K562 (cell line): ENCODE data around the gene IL11. TPM values are rescaled to one million over a fixed set of nuclear protein-coding genes. Genes with fewer than 3 reads are reported as not detected.

Experiments used
- ATAC-seq: fragments of 200-7000 bp; cut with Tn5 transposase; 3 replicates; pipeline ENCODE4 v1.9.1; 2020; ENCODE audit warnings: moderate library complexity
- BruUV-seq: library from RNA; stranded (reverse); fragments of 400-500 nt; replicated peaks from 2 replicates; lab custom pipeline; 2021; lab: Mats Ljungman, UMichigan
- CTCF ChIA-PET: fragments of 300-600 bp; formaldehyde crosslinking; extraction: SDS; loops from one replicate; lab custom pipeline; 2021; ENCODE audit warnings: low intra/inter-chr PET ratio; lab: Yijun Ruan, JAX
- POLR2A ChIA-PET: fragments of 300-600, 350-650 bp; sonication (Branson Sonifier 250); formaldehyde crosslinking; extraction: SDS; loops from one replicate; lab custom pipeline; 2021; ENCODE audit warnings: antibody characterized with exemption, inconsistent platforms; lab: Yijun Ruan, JAX
- DNase-seq, 4 experiments: peaks; one replicate each; pipeline versions ENCODE4 v3.0.0 to v3.0.0-alpha.2; 2011 to 2018; ENCODE audit warnings: low spot score in 3 of 4, mixed read lengths in 3 of 4; ENCODE audit errors: extremely low read depth in 1 of 4
- FAIRE-seq: peaks from 2 replicates; lab custom pipeline; 2011; peaks lifted over from hg19 to GRCh38; lab: Jason Lieb, UNC
- H2AFZ ChIP-seq: 2 replicates; pipeline ENCODE4 v1.6.0; 2011; ENCODE audit warnings: low read depth, low read length, control low read depth, inconsistent platforms
- H3K27ac ChIP-seq: fragments of 200-600 bp; 3 replicates; pipeline ENCODE4 v1.8.0; 2011; ENCODE audit warnings: low read depth, mild to moderate bottlenecking, control low read depth, inconsistent platforms, low read length, moderate library complexity, mixed read lengths; ENCODE audit errors: extremely low read depth
- H3K27me3 ChIP-seq, 2 experiments: fragments of 300-600 bp in 1 of 2; 2 replicates in 1 of 2; 3 replicates in 1 of 2; pipeline versions ENCODE4 v1.6.0 to v1.8.0; 2011; ENCODE audit warnings: inconsistent platforms in 2 of 2, low read length in 2 of 2, mild to moderate bottlenecking in 1 of 2, mixed read lengths in 1 of 2, moderate library complexity in 1 of 2; ENCODE audit not compliant: control insufficient read depth in 2 of 2, insufficient read depth in 2 of 2
- H3K36me3 ChIP-seq: fragments of 300-600 bp; 3 replicates; pipeline ENCODE4 v1.8.0; 2011; ENCODE audit warnings: mild to moderate bottlenecking, low read length, inconsistent platforms; ENCODE audit not compliant: control insufficient read depth, insufficient read depth
- H3K4me1 ChIP-seq, 2 experiments: fragments of 200-600 bp in 1 of 2; replicated peaks in 1 of 2; 2 replicates in 1 of 2; 3 replicates in 1 of 2; pipeline versions ENCODE4 v1.5.1 to v1.8.0; 2011; ENCODE audit warnings: inconsistent platforms in 2 of 2, low read length in 2 of 2, mild to moderate bottlenecking in 1 of 2, mixed read lengths in 1 of 2, moderate library complexity in 1 of 2; ENCODE audit not compliant: control insufficient read depth in 2 of 2, insufficient read depth in 2 of 2
- H3K4me2 ChIP-seq: 2 replicates; pipeline ENCODE4 v1.6.1; 2011; ENCODE audit warnings: low read length, control low read depth, inconsistent platforms, mixed read lengths; ENCODE audit not compliant: insufficient read depth
- H3K4me3 ChIP-seq: fragments of 200-600 bp; sonication (generic), shearing (Covaris generic); 2 replicates; pipeline ENCODE4 v1.5.1; 2016; ENCODE audit warnings: control low read depth, inconsistent platforms
- H3K79me2 ChIP-seq: fragments of 200-600 bp; 3 replicates; pipeline ENCODE4 v1.8.0; 2011; ENCODE audit warnings: low read length, inconsistent platforms; ENCODE audit not compliant: control insufficient read depth, insufficient read depth
- H3K9ac ChIP-seq, 2 experiments: 2 replicates each; pipeline versions ENCODE4 v1.6.0 to v1.6.1; 2011; ENCODE audit warnings: low read depth in 2 of 2, low read length in 2 of 2, control low read depth in 1 of 2, inconsistent platforms in 1 of 2, mild to moderate bottlenecking in 1 of 2, mixed read lengths in 1 of 2; ENCODE audit not compliant: insufficient read depth in 1 of 2
- H3K9me1 ChIP-seq: one replicate; pipeline ENCODE4 v1.6.0; 2011; ENCODE audit warnings: inconsistent platforms, mild to moderate bottlenecking, low read length, moderate library complexity; ENCODE audit not compliant: control insufficient read depth, insufficient read depth
- H3K9me3 ChIP-seq: replicated peaks from 2 replicates; pipeline ENCODE4 v1.5.1; 2011; ENCODE audit warnings: low read depth, low read length, inconsistent platforms; ENCODE audit not compliant: control insufficient read depth, insufficient read depth
- H4K20me1 ChIP-seq: replicated peaks from 2 replicates; pipeline ENCODE4 v1.6.1; 2011; ENCODE audit warnings: low read length, inconsistent platforms, mixed read lengths; ENCODE audit not compliant: control insufficient read depth, insufficient read depth
- CHAMP1 ChIP-seq: fragments of 450-650 bp; IDR thresholded peaks from 2 replicates; pipeline ENCODE4 v1.6.1; 2016; ENCODE audit warnings: mild to moderate bottlenecking
- THAP7 ChIP-seq: fragments of 250-450 bp; sonication (Bioruptor Pico); IDR thresholded peaks from 2 replicates; pipeline ENCODE4 v1.5.0; 2021
- ZFP91 ChIP-seq: sonication (generic); formaldehyde crosslinking; IDR thresholded peaks from 2 replicates; pipeline ENCODE4 v1.8.0; 2022; ENCODE audit warnings: mild to moderate bottlenecking, missing genetic modification reagents
- ZNF263 ChIP-seq: sonication (generic); formaldehyde crosslinking; IDR thresholded peaks from 2 replicates; pipeline ENCODE4 v1.8.0; 2022; ENCODE audit warnings: mild to moderate bottlenecking, missing genetic modification reagents, borderline replicate concordance
- WGBS: fragments of 100-300 bp; shearing (Covaris generic); methylation state at CpG from one replicate; pipeline ENCODE4 v1.1.6; 2016; ENCODE audit warnings: low coverage, mixed read lengths; ENCODE audit not compliant: insufficient coverage; ENCODE audit errors: missing lambda C conversion rate; 5-methylcytosine and 5-hydroxymethylcytosine counted together
- in situ Hi-C: fragments of 300-500 bp; cut with MboI; formaldehyde crosslinking; loops from 4 replicates; pipeline ENCODE4 v1.15.0; 2018; ENCODE audit warnings: inconsistent platforms, mixed read lengths
- intact Hi-C: fragments of 100-400 bp; cut with micrococcal nuclease; formaldehyde crosslinking; loops from 2 replicates; pipeline ENCODE4 v1.14.2; 2022
- polyA plus RNA-seq, 8 experiments: library from polyadenylated mRNA; depleted of rRNA in 4 of 8; stranded (reverse) in 5 of 8; unstranded in 3 of 8; fragments of >200 nt; fragmentation: Nextera tagmentation in 2 of 8; fragmentation: Illumina TruSeq in 1 of 8; extraction: Ambion mirVana in 2 of 8; extraction: Trizol in 1 of 8; gene quantifications; 2 replicates each; pipeline versions ENCODE4 v1.2.1 to v1.2.3, GENCODE V29; 2011 to 2014; ENCODE audit warnings: inconsistent platforms in 1 of 8, missing spikeins in 1 of 8
- total RNA-seq, 7 experiments: library from RNA; depleted of rRNA in 6 of 7; stranded (reverse); fragments of >200 nt in 6 of 7; fragmentation: Illumina TruSeq in 2 of 7; extraction: Trizol in 2 of 7; gene quantifications; 2 replicates each; pipeline versions ENCODE4 v1.2.1 to v1.2.3, GENCODE V29; 2011 to 2021; ENCODE audit warnings: low replicate concordance in 1 of 7

IL11 gene
- total and polyA plus RNA-seq, 9 of the 15 experiments (the other 6 are each of a cell fraction or from before 2014, with no cell fraction given), result 0.04 to 0.42 (median 0.06) TPM; not detected in 6

- WGBS, result 46% methylated on average over 8 of the region's 12 CpGs
- no peak overlapping the region for H3K27ac ChIP-seq
- H3K4me2 ChIP-seq, result no peak overlapping the region
- ATAC-seq, result no peak
- H3K9me1 ChIP-seq, result no peaks in the 10 kb centered on the region
- in situ Hi-C loops, result no loop called here
- H3K79me2 ChIP-seq, result no peaks in the 10 kb centered on the region
- FAIRE-seq, result no peak
- CTCF ChIA-PET, result no interaction called here
- no peaks in the 10 kb centered on the region for H3K36me3 ChIP-seq
- peaks cover 8 to 47% of the 10 kb centered on the region in 2 experiments; a peak in 4 of 5 replicates for H3K4me1 ChIP-seq
- no peak overlapping the region for H2AFZ ChIP-seq
- peak overlapping the region in 1 of 2 experiments; percentile 79; a peak in 2 of 4 replicates for H3K9ac ChIP-seq
- no peak for TF ChIP-seq THAP7 (CRISPR knock-in tag)
- TF ChIP-seq, all 486 proteins: peak for 0
- Histone ChIP-seq H3K9me3 (no peaks in the 10 kb centered on the region), H4K20me1 (no peaks in the 10 kb centered on the region), H3K4me3 (no peak overlapping the region), H3K27me3 (no peaks in the 10 kb centered on the region)
- intact Hi-C loops, result no loop called here
- POLR2A ChIA-PET, result interaction anchor here (0.7 to 2.0 kb wide), 8 partner anchors 9 to 85 kb away, joined by 3 to 14 read pairs (median 4); partner anchors contain the start of genes KMT5C and UBE2S
- no TSS peak for BruUV-seq
- DNase-seq, result no peak
Measured at GRCh38 chr19:55322204-55322885, 47.9 kb downstream of the IL11 start.

- no peaks in the 10 kb centered on the region for H3K79me2 ChIP-seq
- H3K36me3 ChIP-seq, result no peaks in the 10 kb centered on the region
- no TSS peak for BruUV-seq
- POLR2A ChIA-PET, result interaction anchor here (0.7 to 2.0 kb wide), 12 partner anchors 8 to 848 kb away, joined by 3 to 14 read pairs (median 4); partner anchors contain the start of genes KMT5C and UBE2S
- no peak overlapping the region for H3K4me2 ChIP-seq
- H3K4me1 ChIP-seq, result peaks cover 8 to 44% of the 10 kb centered on the region in 2 experiments; a peak in 4 of 5 replicates
- no peak for DNase-seq
- 39% methylated on average over 8 of the region's 9 CpGs for WGBS
- no peak for TF ChIP-seq ZFP91
- TF ChIP-seq ZNF263 (CRISPR knock-in tag), result peak; percentile 76
- TF ChIP-seq CHAMP1, result no peak
- TF ChIP-seq, all 486 proteins: peak for 1
- H3K9me3 ChIP-seq, result no peaks in the 10 kb centered on the region
- in situ Hi-C loops, result no loop called here
- FAIRE-seq (no peak), ATAC-seq (no peak)
- H2AFZ ChIP-seq, result no peak overlapping the region; the same call in 1 of the 2 replicates
- H3K27me3 ChIP-seq, result no peaks in the 10 kb centered on the region
- no peaks in the 10 kb centered on the region for H4K20me1 ChIP-seq
- no peak overlapping the region for H3K4me3 ChIP-seq
- intact Hi-C loops, result no loop called here
- H3K27ac ChIP-seq, result no peak overlapping the region
- peak overlapping the region in 1 of 2 experiments; percentile 79; a peak in 2 of 4 replicates for H3K9ac ChIP-seq
- no peaks in the 10 kb centered on the region for H3K9me1 ChIP-seq
- CTCF ChIA-PET, result no interaction called here
Measured at GRCh38 chr19:55321466-55322137, 48.7 kb downstream of the IL11 start.
